Measurements from ENCODE around the gene MTA3.

DNA sequence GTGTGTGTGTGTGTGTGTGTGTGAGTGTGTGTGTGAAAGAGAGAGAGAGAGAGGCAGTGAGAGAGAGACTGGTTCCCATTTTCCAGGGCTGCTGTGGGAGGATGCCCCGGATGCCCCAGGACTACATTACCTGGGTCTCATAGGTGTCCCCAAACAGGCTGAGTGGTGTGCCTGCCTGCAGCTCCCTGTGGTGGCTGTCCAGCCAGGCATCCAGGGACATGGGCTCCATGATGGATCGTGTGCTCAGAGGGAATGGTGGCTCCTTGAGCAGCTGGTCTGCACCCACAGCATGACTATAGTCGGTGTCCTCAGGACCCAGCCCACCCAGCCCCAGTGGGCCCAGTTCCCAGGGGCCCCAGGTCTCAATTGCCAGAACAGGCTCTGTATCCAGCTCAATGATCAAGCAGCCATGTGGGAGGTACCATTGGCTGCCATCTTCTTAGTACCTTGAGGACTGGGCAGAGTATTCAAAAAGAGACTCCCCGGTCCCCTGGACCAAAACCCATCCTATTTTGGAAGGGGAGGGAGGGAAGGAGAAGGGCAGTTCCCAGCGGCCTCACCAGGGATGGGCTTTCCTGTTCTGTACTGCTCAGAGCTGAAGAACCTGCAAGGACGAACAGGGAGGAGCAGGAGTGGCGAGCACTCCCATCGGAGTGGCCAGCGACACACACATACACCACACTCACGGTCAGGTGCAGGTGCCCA lies 201.3 kb downstream of the MTA3 start:
- TF ChIP-seq, protein P1, sequence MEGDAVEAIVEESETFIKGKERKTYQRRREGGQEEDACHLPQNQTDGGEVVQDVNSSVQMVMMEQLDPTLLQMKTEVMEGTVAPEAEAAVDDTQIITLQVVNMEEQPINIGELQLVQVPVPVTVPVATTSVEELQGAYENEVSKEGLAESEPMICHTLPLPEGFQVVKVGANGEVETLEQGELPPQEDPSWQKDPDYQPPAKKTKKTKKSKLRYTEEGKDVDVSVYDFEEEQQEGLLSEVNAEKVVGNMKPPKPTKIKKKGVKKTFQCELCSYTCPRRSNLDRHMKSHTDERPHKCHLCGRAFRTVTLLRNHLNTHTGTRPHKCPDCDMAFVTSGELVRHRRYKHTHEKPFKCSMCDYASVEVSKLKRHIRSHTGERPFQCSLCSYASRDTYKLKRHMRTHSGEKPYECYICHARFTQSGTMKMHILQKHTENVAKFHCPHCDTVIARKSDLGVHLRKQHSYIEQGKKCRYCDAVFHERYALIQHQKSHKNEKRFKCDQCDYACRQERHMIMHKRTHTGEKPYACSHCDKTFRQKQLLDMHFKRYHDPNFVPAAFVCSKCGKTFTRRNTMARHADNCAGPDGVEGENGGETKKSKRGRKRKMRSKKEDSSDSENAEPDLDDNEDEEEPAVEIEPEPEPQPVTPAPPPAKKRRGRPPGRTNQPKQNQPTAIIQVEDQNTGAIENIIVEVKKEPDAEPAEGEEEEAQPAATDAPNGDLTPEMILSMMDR (IDR thresholded peaks at IDR 0.05) = no peak
- TF ChIP-seq POLR2A (IDR thresholded peaks at IDR 0.05) = no peak
